Measurements from ENCODE around the gene TCL1A.
"Not testable (repeated sequence)": the region's sequence is repeated elsewhere in the genome, so short reads cannot be mapped to it uniquely, and the experiment has no call there.

Gene TCL1A

GRCh38 chr14:95756127-95756526 is 42.2 kb upstream of the TCL1A start:
- DNase-seq (ENCODE audit: low read depth, low spot score): no peak
- no peak overlapping the region for H3K4me3 ChIP-seq (ENCODE audit: low read depth, low read length)
- in situ Hi-C loops (cut with HindIII; ENCODE audit: low sequenced_read_pairs): no loop called here
- TF ChIP-seq CTCF (IDR thresholded peaks at IDR 0.05; ENCODE audit: low read depth, low read length): no peak

GRCh38 chr14:95741781-95742180 is 27.9 kb upstream of the TCL1A start:
- TF ChIP-seq CTCF (IDR thresholded peaks at IDR 0.05; ENCODE audit: low read depth, low read length): no peak
- DNase-seq (ENCODE audit: low read depth, low spot score): no peak
- H3K4me3 ChIP-seq (ENCODE audit: low read depth, low read length): no peak overlapping the region
- in situ Hi-C loops (cut with HindIII; ENCODE audit: low sequenced_read_pairs): no loop called here

GRCh38 chr14:95741038-95741490 is 27.1 kb upstream of the TCL1A start:
- in situ Hi-C loops (cut with HindIII; ENCODE audit: low sequenced_read_pairs): no loop called here
- TF ChIP-seq CTCF (IDR thresholded peaks at IDR 0.05; ENCODE audit: low read depth, low read length): no peak
- DNase-seq (ENCODE audit: low read depth, low spot score): no peak
- no peak overlapping the region for H3K4me3 ChIP-seq (ENCODE audit: low read depth, low read length)

DNA sequence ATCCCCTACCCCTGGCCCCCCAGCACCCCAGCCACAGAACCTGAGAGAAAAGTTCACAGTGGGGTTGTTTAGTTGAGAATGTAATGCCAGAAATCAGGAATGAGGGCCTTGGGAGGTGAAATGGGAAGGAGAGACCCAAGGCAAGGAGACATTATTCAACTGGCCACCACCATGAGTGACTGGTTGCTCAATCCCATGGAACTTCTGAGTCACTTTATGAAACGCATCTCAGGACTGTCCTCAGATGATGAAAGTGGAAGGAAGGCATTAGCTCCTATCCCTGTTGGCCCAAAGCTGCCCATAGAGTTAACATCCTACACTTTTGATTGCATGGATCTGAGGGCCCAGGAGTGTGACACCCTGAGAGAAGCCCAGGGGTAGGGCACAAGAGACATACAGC is 25.4 kb upstream of the TCL1A start:
- DNase-seq (ENCODE audit: low read depth, low spot score): no peak
- no peak overlapping the region for H3K4me3 ChIP-seq (ENCODE audit: low read depth, low read length)
- in situ Hi-C loops (cut with HindIII; ENCODE audit: low sequenced_read_pairs): no loop called here
- no peak for TF ChIP-seq CTCF (IDR thresholded peaks at IDR 0.05; ENCODE audit: low read depth, low read length)

DNA sequence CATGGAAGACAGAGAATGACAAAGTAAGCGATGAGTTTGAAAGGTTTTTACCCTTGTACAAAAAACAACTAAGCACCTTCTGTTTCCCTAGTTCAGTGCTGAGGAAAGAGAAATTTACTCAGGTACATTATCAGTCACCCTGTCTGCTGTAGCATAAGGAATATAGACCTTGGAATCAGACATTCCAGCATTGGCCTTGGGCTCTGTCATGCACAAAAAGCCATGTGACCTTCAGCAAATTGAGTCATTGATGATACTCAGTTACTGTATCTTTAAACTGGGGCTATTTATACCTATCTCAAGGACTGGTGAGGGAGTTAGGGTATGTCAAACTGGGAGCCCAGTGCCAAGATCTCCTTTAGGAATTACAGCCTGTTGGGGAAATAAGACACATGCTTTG is 19.3 kb upstream of the TCL1A start:
- no peak for TF ChIP-seq CTCF (IDR thresholded peaks at IDR 0.05; ENCODE audit: low read depth, low read length)
- H3K4me3 ChIP-seq (ENCODE audit: low read depth, low read length): no peak overlapping the region
- in situ Hi-C loops (cut with HindIII; ENCODE audit: low sequenced_read_pairs): no loop called here
- no peak for DNase-seq (ENCODE audit: low read depth, low spot score)

GRCh38 chr14:95730126-95730525 is 16.2 kb upstream of the TCL1A start:
- no peak for DNase-seq (ENCODE audit: low read depth, low spot score)
- in situ Hi-C loops (cut with HindIII; ENCODE audit: low sequenced_read_pairs): no loop called here
- no peak for TF ChIP-seq CTCF (IDR thresholded peaks at IDR 0.05; ENCODE audit: low read depth, low read length)
- H3K4me3 ChIP-seq (ENCODE audit: low read depth, low read length): no peak overlapping the region

GRCh38 chr14:95729402-95730028 is 15.6 kb upstream of the TCL1A start:
- H3K4me3 ChIP-seq (ENCODE audit: low read depth, low read length); in situ Hi-C loops (cut with HindIII; ENCODE audit: low sequenced_read_pairs); DNase-seq (ENCODE audit: low read depth, low spot score): not testable (repeated sequence)
